ENCODE results near the gene ZNF683.
"Not testable (repeated sequence)": the region's sequence is repeated elsewhere in the genome, so short reads cannot be mapped to it uniquely, and the experiment has no call there.

ZNF683 gene

DNA sequence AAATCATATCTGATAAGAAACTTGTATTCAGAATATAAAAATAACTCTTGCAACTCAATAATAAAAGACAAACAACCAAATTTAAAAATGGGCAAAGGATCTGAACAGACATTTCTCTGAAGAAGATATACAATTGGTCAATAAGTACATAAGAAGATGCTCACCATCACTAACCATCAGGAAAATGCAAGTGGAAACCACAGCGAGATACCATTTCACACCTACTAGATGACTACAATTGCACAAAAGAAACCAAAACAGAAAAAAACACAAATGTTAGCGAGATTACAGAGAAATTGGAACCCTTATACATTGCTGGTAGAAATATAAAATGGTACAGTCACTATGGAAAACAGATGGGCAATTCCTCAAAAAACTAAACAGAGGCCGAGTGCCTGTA is 11.5 kb upstream of the ZNF683 start:
- no peak for DNase-seq

DNA sequence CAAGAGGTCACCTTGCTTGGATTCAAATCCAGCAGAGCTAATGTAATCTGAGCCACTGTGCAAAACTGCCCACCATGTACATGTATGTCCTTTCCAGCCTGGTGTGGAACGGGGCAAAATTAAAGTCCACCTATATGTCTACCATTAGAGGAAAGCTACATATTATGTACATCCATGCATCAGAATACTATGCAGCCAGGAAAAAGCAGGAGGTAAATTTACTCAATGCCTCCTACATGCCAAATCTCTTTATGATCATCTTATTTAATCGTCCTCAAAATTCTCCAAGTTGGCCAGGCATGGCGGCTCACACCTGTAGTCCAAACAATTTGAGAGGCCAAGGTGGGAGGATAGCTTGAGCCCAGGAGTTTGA is 6.3 kb upstream of the ZNF683 start:
- DNase-seq = no peak

DNA sequence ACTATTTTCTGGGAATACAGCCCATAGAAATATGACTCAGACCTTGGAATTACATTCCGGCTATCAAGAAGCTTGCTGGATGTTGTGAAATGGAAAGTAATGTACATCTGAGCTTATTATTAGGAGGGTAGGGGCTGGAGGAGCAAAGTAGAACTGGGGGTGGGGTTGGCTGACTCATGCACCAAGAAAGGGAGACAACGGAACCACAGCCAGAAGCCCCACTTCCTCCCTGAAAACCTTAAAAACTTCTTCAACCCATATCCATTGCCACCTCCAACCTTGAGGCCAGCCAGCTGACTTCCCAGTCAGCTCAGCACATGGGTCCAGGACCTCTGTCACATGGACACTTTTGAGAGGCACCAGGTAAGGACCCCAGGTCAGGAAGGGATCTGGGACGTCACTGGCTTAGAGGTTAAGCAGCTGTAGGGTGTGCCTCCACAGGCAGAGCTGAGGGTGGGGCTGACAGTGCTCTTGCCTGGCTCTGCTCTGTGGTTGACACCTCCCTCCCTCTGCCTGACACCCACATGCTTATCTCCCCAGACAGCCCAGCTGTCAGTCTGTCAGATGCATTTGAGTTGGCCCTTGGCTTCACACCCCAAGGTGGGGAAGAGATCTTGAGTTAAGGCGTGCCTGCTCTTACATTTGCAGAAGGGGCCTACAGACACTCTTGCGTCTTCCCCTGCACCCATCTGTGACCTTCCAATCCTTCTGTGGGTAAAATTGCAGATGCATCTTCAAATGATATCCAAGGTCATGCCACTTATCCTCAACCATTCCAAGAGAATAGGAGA is 5.7 kb upstream of the ZNF683 start:
- DNase-seq = peak in 1 of 2 experiments; percentile 61

DNA sequence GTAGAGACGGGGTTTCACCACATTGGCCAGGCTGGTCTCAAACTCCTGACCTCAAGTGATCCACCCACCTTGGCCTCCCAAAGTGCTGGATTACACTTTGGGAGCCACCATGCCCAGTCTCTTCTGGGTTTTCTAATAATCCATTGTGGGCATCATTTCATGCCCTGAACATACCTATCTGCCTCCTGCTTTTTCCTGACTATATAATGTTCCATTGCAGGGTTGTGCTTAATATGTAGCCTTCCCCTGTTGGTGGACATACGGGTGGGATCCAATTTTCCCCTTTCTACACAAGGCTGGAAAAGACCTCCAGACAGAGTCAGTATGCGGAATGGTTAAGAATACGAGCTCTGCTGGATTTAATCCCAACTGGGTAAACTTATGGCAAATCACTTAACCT is 3.5 kb upstream of the ZNF683 start:
- no peak for DNase-seq

DNA sequence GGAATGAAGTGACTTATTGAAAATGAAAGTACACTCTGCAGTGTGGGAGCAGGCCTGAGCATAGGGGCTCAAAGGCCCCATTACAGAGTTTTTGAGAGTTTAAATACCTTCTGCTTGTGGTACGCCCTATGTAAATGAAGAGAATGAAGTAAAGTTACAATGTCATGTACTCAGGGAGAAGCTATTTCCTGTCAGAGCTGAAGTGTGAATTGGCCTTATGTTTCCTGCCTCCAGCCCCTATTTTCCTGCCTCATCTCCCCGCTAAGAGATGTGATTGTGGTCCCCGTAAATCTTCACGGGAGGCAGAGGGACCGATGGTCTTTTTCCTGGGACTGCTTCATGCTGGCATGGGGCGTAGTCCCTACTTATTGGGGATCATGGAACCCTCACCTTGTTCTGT is 2.5 kb upstream of the ZNF683 start:
- DNase-seq = no peak

DNA sequence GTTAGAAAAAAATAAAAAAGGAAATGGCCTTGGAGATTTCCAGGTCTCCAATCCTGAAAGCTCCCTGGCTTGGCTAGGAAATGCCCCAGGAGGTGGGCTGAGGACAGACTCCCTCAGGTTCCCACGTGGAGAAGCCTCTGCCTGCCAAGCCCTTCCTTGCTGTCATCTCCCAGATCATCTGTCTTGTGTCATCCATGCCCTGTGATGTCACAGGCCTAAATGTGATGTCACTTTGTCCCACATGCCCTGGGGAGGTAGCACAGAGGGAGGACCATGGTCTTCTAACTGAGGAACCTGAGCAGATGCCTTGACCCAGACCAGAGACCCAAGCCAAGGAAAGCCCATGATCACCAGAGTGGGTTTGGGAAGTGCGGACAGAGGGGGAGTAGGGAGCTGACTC is 1.8 kb upstream of the ZNF683 start:
- DNase-seq = not testable (repeated sequence)

DNA sequence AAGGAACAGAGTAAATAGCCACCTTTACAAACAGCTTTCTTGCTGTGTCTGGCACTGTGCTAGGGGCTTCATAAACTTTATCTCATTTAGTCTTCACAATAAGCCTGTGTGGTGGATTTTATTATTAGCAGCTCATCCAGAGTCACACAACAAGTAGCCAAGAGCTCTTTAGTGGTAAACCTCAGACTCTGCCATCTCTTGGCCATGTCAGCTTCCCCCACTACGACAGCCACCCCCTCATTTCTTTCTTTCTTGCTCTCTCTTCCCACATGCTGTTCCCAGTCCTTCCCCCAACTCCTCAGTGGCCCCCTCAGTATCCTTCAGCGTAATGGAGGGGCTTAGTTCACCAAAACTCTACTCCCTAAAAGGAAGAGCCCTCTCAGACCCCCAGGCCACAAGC is 1.2 kb upstream of the ZNF683 start:
- no peak for DNase-seq

DNA sequence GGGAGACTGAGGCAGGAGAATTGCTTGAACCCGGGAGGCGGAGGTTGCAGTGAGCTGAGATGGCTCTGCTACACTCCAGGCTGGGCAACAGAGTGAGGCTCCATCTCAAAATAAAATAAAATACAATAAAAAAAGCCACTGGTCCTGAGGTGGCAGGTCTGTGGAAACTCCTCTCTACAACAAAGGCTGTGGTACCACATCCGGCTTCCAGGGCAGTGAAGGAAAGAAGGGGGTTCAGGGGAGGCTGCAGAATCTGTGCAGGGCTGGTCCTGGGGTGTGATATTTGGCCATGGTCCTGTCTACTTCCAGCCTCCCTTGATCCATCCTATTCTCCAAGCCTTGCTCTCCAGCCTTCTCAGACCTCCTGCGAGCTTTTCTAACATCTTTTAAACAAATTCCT is 731 bp upstream of the ZNF683 start:
- DNase-seq = no peak

DNA sequence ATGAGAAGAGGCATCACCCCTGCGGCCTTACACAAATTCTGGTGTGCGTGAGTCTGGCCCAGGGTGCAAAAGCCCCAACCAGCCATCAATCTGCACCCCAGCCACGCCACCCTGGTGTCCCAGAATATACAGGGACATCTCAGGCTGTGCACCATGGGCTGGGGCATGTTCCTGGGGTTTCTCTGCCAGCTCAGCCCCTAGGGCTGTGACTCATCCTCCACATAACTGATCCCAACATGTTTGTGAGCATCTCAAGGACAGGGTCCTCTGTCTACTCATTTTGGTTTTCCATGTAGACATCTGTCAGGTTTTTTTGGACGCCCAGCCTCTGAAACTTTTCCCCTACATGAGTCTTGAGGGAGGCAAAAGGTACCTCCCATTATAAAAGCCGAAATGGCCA is 511 bp downstream of the ZNF683 start:
- DNase-seq = no peak

DNA sequence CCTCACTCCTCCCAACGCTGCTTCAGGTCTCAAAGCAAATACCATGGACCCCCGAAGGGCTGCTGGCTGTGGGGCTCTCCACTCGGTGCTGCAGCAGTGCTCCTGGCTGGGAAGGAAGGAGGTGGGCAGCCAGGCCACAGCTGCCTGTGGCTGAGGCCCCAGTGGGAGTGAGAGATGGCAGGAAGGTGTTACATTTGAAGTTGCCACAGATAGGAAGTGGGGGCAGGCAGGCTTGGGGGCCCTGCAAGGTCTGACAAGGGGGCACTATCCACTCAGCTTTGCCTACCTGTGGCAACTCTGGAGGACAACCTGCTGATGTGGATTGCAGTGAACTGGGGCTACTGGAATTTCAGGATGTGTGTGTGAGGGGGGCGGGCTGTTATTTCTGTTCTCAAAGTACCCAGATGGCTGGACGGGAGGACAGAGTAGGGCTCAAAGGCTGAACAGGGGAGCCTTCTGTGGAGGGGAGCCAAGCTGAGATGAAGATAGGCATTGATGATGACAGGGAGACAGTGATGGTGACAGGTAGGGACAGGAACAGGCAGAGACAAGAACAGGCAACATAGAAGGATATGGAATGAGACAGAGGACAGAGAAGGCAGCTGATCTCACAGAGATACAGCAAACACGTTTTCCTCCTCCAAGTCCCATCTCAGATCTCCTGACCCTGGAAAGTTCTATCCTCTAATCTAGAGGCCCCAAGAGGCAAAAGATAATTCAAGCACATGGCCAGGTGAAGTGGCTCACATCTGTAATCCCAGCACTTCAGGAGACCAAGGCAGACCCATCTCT is 1.8 kb downstream of the ZNF683 start:
- DNase-seq = no peak

DNA sequence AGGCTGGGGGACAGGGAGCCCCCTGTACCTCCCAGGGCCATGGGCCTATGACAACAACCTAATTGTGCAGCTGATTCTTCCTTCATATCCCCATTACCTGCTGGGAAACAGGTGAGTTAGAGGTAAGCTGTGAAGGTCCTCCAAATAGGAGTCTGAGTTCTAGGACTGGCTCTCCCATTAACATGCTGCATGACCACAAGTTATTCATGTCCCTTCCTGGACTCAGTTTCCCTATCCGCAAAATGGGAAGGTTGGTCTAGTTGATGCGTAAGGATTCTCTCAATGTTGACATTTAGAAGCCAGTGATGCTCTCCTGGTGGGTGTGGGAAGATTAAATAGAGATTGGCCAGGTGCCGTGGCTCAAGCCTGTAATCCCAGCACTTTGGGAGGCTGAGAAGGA is 4.1 kb downstream of the ZNF683 start:
- DNase-seq = no peak

DNA sequence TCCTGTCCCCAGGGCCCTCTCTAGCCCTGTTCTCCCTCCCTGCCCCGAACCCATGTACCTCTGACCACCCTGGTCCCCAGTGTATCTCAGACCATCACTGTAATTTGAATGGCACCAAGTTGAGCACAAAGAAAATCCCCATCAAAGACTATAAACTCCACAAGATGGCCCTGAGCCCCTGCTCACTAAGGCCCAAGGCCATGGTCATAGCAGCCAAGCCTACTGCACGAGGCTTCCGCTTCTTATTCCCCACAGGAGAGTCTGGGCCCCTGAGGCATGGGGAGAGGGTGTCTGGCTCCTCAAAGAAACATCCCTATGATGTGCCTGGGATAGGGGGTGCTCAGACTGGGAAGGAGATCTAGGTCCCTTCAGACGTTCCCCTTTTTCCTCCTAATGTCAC is 4.5 kb downstream of the ZNF683 start:
- DNase-seq = no peak

DNA sequence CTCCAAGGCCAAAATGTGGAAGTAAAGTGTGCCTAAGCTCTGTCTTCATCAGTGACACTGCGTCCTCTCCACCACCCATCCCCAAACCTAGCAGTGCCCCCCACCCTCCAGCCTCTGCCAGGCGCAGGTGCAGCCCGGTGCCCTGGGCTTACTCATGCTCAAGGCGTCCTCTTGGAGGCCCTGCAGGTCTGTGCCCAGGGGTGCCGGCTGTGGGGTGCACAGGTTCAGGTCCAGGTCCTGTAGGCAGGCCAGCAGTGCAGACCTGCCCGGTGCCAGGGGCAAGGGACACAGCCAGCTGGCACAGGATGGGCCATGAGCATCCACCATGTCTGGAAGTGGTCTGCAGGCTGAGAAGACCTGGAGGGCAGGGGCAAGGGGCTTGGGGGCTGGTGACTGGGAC is 5.1 kb downstream of the ZNF683 start:
- DNase-seq = no peak

DNA sequence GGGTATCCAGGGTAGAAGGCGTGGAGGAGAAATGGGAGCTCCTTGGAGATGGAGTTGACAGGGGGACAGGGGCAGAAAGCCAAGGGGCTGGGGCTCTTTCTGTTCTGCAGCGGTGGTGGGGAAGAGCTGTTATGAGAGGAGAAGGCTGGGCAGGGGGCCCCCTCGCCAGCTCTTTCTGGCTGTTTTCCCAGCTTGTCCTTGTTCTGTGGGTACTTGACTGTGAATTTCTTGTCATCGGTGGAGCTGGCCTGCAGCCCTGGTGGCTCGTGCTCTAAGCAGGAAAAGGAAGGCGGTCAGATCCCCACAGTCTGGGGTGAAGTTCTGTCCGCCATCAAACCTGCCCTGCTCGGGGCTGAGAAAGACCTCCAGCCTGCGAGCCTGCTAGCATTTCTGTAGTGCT is 7.6 kb downstream of the ZNF683 start:
- peak in 1 of 2 experiments; percentile 71 for DNase-seq

DNA sequence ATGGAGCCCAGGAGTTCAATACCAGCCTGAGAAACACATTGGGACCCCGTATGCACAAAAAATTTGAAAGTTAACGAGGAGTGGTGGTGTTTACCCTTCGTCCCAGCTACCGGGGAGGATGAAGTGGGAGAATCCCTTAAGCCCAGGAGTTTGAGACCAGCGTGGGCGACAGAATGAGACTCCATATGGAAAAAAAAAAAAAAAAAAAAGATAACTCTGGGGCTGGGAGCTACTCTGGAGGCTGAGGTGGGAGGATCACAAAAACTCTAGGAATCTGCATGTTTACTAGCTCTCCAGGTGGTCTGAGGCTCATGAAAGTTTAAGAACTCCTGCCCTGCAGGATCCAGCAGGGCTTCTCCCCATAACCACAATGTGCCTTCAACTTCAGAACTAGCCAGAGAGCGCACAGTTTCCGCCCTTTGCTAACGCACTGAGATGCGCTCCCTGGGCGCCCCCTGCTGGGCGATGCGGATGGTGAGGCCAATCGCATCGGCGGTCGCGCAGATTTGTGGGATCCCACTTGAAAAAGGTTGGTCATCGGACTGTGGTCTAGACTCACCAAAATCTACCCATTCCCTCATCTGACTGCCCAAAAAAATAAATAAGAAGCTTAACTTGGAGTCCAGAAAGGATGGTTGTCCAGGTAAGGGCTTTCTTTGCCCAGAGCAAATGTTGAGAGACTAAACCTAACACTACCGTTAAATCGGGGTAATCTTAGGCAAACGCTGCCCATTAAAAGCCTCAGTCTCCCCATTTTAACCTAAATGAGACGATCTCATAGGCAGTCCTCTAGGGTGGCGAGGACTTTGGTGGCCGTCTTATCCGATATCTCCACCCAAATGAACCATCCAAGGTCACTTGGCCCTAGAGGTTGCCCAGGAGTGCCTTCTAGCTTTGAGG is 8.8 kb downstream of the ZNF683 start:
- peak in 1 of 2 experiments; percentile 34 for DNase-seq

DNA sequence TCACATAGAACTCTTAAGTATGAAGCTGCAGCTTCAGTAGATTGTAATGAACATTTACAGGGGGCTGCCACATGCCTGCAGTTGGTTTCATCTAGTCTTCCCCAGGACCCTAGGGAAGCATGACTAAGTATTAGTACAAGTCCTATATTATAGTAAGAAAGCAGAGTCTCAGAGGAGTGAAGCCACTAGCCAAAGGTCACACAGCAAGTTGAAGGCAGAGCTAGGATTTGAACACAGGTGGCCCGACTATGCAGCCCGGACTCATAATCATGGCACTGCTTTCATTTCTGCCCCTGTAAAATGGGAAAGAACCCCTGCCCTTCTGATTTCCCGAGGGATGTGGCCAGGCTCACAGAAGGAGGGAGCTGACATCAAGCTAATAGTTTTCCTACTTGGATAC is 10.2 kb downstream of the ZNF683 start:
- DNase-seq = no peak

DNA sequence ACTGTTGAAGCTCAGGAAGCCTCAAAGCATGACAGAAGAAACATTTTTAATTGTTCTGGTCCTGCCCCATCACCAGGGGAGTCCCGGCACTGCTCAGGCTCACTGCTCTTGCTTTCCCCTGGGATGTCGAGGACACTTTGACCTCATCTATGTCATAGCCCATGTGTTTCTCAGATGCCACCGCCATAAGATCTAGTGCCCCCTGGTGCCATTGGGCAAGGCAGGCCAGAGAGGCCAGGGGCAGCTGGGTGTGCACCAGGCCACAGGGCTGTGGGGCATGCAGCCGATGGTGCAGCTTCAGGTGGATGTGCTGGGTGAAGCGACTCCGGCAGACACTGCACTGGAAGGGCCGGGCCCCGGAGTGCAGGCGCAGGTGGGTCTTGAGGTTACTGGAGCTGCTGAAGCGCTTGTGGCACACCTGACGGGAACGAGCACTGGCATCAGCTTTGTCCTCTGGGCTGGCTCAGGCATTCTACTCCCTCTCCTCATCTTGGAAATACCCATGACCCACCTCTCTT is 10.9 kb downstream of the ZNF683 start:
- no peak for DNase-seq

DNA sequence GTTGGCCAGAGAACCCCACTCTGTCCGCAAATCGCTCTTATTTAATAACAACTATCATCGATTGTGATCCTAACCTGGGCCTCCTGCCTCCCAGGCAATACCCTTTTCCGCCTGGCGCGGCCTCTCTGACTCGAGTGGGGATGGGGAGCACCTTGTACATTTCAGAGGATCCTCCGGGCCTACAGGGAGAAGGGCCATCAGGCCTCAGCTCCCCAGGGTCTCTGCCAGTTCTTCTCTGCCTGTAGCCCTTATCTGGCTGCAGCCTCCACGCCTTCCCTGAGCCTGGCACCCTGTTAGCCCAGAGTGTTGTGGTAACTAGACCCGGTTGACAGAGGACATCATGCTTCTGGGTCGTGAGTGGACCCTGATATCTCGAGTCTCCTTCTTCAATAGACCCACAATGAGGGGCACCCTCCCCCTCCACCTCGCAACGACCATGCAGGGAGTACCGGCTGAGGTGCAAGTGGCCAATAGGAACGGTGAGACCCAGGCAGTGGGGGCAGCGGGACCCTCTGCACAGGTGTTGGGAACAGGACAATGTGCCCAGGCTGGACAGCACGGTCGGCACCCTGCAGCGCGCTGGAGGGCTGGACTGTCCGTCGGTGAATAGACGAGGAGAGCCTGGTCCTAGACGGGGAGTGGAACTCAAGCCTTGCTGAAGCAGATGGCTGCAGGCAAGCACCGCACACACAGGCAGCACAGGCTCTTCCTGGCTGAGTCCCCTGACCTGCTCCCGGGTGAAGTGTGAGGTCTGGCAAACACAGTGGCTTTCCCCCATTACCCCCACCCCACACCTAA is 11.5 kb downstream of the ZNF683 start:
- no peak for DNase-seq

DNA sequence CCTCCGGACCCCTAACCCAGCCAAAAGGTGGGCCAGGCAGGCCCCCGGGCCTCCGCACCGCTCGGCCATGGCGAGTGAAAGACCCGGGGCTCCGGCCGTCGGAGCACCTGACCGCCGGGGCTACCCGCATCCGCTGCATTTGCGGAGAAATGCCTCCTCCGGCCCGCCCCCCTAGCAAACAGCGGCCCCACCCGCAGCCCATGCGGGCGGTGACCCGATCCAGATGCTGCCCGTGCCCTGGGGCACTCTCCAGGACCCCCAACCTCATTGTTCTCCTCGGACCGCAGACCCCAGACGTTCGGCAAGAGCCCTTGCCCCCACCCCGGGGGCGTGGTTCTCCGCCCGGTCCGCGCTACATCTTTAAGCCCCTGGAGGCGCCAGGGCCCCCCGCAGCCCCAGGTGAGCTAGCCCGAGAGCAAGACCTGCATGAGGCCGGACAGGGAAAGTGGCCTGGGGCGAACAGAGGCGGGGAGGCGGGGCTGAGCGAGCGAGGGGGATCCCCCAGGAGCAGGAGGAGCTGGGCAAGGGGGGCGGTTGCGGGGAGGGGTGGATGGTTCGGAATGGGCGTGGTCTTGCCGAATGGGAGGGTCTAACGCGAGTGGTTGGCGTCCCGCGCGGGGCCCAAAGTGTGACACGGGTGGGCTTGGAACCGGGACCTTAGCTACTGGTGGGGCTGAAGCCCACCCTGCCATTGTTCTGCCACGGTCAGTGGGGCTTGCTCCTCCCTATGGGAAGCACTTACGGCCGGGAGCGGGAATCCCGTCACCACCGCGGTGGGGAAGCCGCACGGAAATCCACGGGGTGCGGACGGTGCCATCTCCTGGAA is 12.4 kb downstream of the ZNF683 start:
- DNase-seq = no peak

DNA sequence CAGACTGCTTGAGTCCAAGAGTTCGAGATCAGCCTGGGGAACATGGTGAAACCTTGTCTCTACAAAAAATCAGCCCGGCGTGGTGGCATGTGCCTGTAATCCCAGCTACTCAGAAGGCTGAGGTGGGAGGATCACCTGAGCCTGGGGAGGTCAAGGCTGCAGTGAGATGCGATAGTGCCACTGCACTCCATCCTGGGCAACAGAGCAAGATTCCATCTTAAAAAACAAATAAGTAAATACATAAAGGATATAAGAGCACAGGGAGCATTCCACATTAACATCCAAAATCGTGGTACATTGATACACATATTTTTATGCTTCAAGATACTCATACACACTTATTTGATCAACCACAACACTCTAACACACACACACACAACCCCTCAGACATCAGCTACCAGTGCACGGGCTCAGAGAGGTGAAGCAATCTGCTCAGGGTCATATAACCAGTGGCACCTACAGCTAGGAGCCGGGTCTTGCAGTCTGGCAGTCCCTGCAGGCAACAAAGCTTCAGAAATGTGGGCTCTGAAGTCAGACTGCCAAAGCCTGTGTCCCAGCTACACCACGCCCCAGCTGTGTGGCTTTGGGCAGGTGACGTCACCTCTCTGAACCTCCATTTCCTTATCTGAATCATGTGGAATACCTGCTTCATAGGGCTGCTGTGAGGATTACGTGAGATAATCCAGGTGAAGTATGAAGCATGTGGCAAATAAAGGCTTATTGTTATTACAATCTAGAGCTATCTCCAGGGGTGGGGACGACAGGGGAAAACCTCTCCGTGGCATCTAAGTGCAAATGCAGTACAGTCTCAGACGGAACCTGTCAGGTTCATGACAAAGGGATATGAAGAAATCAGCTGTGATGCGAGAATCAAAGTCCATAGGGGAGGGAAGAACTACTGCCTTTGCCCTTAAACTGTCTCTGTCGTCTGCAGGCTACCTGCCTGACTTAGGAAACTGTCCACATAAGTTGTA is 13.9 kb downstream of the ZNF683 start:
- no peak for DNase-seq
